Measurements from ENCODE around the gene MBIP.
"Not testable (repeated sequence)": the region's sequence is repeated elsewhere in the genome, so short reads cannot be mapped to it uniquely, and the experiment has no call there.

The MBIP gene

DNA sequence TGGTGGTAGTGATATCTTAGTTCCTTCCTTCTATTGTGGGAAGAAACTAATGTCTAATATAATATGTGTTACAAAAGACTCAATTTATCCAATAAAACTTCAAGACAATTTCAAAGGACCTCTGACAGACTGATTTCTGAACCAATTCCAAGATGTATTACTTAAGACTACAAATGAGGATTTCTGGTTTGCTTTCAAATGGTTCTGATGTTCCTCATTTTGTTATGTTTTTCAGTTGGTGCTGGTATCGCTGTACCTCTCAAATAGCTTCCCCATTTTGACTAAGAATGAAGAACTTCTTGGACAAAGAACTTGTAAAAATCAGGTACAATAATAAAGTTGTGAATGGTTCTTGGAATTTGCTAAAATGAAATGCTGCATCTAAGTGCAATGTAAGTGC is 19.4 kb upstream of the MBIP start:
- Histone ChIP-seq H3K27ac (ENCODE audit: extremely low read depth, low read depth, low read length) (no peak overlapping the region), H3K4me1 (ENCODE audit: control insufficient read depth, insufficient read depth, low read length) (no peaks in the 10 kb centered on the region), H3K9me3 (ENCODE audit: control insufficient read depth, insufficient read depth, low read depth, low read length) (no peaks in the 10 kb centered on the region), H3K36me3 (ENCODE audit: control insufficient read depth in 2 of 2, insufficient read depth in 1 of 2, low read length in 2 of 2) (no peaks in the 10 kb centered on the region), H3K4me3 (ENCODE audit: low read depth, low read length) (no peak overlapping the region)
- ChIA-PET POLR2A (no interaction called here), CTCF (interaction anchor here (0.8 kb wide), 1 partner anchor 322 kb away, joined by 4 read pairs; no protein-coding TSS in a partner anchor)
- TF ChIP-seq IKZF3 (tag by site-specific recombination; IDR thresholded peaks at IDR 0.05) (no peak), ZNF391 (tag by site-specific recombination; IDR thresholded peaks at IDR 0.05; ENCODE audit: borderline replicate concordance, low read depth) (no peak), ZNF335 (tag by site-specific recombination; conservative IDR thresholded peaks at IDR 0.05) (no peak), ZNF133 (tag by site-specific recombination; IDR thresholded peaks at IDR 0.05) (no peak)
- TF ChIP-seq, protein P1, sequence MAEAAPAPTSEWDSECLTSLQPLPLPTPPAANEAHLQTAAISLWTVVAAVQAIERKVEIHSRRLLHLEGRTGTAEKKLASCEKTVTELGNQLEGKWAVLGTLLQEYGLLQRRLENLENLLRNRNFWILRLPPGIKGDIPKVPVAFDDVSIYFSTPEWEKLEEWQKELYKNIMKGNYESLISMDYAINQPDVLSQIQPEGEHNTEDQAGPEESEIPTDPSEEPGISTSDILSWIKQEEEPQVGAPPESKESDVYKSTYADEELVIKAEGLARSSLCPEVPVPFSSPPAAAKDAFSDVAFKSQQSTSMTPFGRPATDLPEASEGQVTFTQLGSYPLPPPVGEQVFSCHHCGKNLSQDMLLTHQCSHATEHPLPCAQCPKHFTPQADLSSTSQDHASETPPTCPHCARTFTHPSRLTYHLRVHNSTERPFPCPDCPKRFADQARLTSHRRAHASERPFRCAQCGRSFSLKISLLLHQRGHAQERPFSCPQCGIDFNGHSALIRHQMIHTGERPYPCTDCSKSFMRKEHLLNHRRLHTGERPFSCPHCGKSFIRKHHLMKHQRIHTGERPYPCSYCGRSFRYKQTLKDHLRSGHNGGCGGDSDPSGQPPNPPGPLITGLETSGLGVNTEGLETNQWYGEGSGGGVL (tag by site-specific recombination; IDR thresholded peaks at IDR 0.05), result no peak
- TF ChIP-seq, protein P2, sequence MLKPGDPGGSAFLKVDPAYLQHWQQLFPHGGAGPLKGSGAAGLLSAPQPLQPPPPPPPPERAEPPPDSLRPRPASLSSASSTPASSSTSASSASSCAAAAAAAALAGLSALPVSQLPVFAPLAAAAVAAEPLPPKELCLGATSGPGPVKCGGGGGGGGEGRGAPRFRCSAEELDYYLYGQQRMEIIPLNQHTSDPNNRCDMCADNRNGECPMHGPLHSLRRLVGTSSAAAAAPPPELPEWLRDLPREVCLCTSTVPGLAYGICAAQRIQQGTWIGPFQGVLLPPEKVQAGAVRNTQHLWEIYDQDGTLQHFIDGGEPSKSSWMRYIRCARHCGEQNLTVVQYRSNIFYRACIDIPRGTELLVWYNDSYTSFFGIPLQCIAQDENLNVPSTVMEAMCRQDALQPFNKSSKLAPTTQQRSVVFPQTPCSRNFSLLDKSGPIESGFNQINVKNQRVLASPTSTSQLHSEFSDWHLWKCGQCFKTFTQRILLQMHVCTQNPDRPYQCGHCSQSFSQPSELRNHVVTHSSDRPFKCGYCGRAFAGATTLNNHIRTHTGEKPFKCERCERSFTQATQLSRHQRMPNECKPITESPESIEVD (tag by site-specific recombination; IDR thresholded peaks at IDR 0.05), result no peak
- TF ChIP-seq, protein P3, sequence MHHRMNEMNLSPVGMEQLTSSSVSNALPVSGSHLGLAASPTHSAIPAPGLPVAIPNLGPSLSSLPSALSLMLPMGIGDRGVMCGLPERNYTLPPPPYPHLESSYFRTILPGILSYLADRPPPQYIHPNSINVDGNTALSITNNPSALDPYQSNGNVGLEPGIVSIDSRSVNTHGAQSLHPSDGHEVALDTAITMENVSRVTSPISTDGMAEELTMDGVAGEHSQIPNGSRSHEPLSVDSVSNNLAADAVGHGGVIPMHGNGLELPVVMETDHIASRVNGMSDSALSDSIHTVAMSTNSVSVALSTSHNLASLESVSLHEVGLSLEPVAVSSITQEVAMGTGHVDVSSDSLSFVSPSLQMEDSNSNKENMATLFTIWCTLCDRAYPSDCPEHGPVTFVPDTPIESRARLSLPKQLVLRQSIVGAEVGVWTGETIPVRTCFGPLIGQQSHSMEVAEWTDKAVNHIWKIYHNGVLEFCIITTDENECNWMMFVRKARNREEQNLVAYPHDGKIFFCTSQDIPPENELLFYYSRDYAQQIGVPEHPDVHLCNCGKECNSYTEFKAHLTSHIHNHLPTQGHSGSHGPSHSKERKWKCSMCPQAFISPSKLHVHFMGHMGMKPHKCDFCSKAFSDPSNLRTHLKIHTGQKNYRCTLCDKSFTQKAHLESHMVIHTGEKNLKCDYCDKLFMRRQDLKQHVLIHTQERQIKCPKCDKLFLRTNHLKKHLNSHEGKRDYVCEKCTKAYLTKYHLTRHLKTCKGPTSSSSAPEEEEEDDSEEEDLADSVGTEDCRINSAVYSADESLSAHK (tag by site-specific recombination; IDR thresholded peaks at IDR 0.05), result no peak

DNA sequence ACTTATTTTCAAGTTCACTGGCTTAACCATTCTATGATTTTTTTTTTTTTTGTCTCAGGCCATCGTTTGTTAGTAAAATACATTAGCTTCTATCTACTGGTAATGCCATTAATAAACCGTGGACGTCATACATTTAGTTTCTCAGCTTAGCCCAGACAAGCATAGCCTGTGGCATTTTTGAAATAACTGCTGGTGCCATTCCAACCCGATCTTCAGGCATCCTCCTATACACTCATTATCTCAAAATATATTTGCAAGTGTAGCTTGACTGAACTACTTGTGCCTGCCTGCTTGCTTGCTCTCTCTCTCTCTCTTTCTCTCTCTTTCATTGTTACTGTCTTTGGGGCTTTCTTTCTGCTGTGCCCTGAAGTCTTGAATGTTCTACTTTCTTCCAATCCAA is 12.7 kb upstream of the MBIP start:
- Histone ChIP-seq H3K4me3 (ENCODE audit: low read depth, low read length) (no peak overlapping the region), H3K36me3 (ENCODE audit: control insufficient read depth in 2 of 2, insufficient read depth in 1 of 2, low read length in 2 of 2) (no peaks in the 10 kb centered on the region), H3K27ac (ENCODE audit: extremely low read depth, low read depth, low read length) (no peak overlapping the region), H3K4me1 (ENCODE audit: control insufficient read depth, insufficient read depth, low read length) (no peaks in the 10 kb centered on the region), H3K9me3 (ENCODE audit: control insufficient read depth, insufficient read depth, low read depth, low read length) (no peaks in the 10 kb centered on the region)
- TF ChIP-seq ZNF391 (tag by site-specific recombination; IDR thresholded peaks at IDR 0.05; ENCODE audit: borderline replicate concordance, low read depth), result no peak
- no peak for TF ChIP-seq ZBTB1 (tag by site-specific recombination; IDR thresholded peaks at IDR 0.05)
- TF ChIP-seq ZNF791 (tag by site-specific recombination; IDR thresholded peaks at IDR 0.05), result no peak
- no peak for TF ChIP-seq ZNF239 (tag by site-specific recombination; IDR thresholded peaks at IDR 0.05)
- no peak for TF ChIP-seq ZNF624 (tag by site-specific recombination; IDR thresholded peaks at IDR 0.05)
- no peak for TF ChIP-seq ZNF2 (tag by site-specific recombination; IDR thresholded peaks at IDR 0.05)
- no peak for TF ChIP-seq ZNF202 (tag by site-specific recombination; IDR thresholded peaks at IDR 0.05; ENCODE audit: borderline replicate concordance)
- no peak for TF ChIP-seq ZNF843 (tag by site-specific recombination; IDR thresholded peaks at IDR 0.05)
- TF ChIP-seq ZNF600 (tag by site-specific recombination; IDR thresholded peaks at IDR 0.05), result no peak
- TF ChIP-seq ZNF610 (tag by site-specific recombination; IDR thresholded peaks at IDR 0.05; ENCODE audit: borderline replicate concordance), result no peak
- ChIA-PET POLR2A (no interaction called here), CTCF (interaction anchor here (0.6 kb wide), 1 partner anchor 306 kb away, joined by 3 read pairs; no protein-coding TSS in a partner anchor)

DNA sequence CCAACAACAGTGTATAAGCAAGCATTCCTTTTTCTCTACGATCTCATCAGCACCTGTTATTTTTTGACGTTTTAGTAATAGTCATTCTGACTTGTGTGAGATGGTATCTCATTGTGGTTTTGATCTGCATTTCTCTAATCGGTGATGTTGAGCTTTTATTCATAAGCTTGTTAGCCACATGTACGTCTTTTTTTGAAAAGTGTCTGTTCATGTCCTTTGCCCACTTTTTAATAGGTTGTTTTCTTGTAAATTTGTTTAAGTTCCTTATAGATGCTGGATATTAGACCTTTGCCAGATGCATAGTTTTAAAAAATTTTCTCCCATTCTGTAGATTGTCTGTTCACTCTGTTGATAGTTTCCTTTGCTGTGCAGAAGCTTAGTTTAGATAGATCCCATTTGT is 7.1 kb upstream of the MBIP start:
- H3K9me3 ChIP-seq (ENCODE audit: control insufficient read depth, insufficient read depth, low read depth, low read length); POLR2A ChIA-PET; H3K27ac ChIP-seq (ENCODE audit: extremely low read depth, low read depth, low read length); H3K36me3 ChIP-seq (ENCODE audit: control insufficient read depth in 2 of 2, insufficient read depth in 1 of 2, low read length in 2 of 2); H3K4me1 ChIP-seq (ENCODE audit: control insufficient read depth, insufficient read depth, low read length); CTCF ChIA-PET; H3K4me3 ChIP-seq (ENCODE audit: low read depth, low read length): not testable (repeated sequence)
